HCT116 (cell line): Measurements from ENCODE around the gene KIRREL1. TPM values are rescaled to one million over a fixed set of nuclear protein-coding genes. Genes with fewer than 3 reads are reported as not detected.

ENCODE experiments used
- ATAC-seq: fragments of 200-7000 bp; cut with Tn5 transposase; 2 replicates; pipeline ENCODE4 v1.9.1; 2020; ENCODE audit warnings: mild to moderate bottlenecking, moderate library complexity
- BruUV-seq: library from RNA; stranded (reverse); fragments of 400-500 nt; replicated peaks from 2 replicates; lab custom pipeline; 2021; lab: Mats Ljungman, UMichigan
- CTCF ChIA-PET: fragments of 300-600 bp; sonication (Branson Sonifier 250); formaldehyde crosslinking; loops from one replicate; lab custom pipeline; 2021; ENCODE audit warnings: antibody characterized with exemption; lab: Charles Lee
- POLR2A ChIA-PET: fragments of 300-600, 350-600 bp; sonication (Branson Sonifier 250); formaldehyde crosslinking; loops from one replicate; lab custom pipeline; 2021; ENCODE audit warnings: antibody characterized with exemption; lab: Charles Lee
- RAD21 ChIA-PET, 2 experiments: fragments of 300-600 bp; sonication (Branson Sonifier 250); formaldehyde crosslinking; loops; one replicate each; lab custom pipeline; 2023; ENCODE audit warnings: low total read pairs in 2 of 2; ENCODE audit not compliant: uncharacterized antibody in 2 of 2, unreplicated experiment in 2 of 2, low non-redundant PET in 1 of 2; lab: Charles Lee
- DNase-seq: peaks from one replicate; pipeline ENCODE4 v3.0.0-alpha.2; 2010; ENCODE audit warnings: low read depth, low spot score
- H2AFZ ChIP-seq: fragments of 200-600 bp; shearing (Covaris generic), sonication (generic); 2 replicates; pipeline ENCODE4 v1.6.1; 2017; ENCODE audit warnings: low read depth, mixed run types, mixed read lengths, antibody characterized with exemption, low read length; ENCODE audit not compliant: poor library complexity, severe bottlenecking
- H3K27ac ChIP-seq: 2 replicates; pipeline ENCODE4 v1.5.1; 2012; ENCODE audit warnings: low read depth, low read length
- H3K27me3 ChIP-seq: fragments of 200-600 bp; sonication (generic); 2 replicates; pipeline ENCODE4 v1.6.1; 2016; ENCODE audit warnings: mixed run types, low read length, mixed read lengths; ENCODE audit not compliant: insufficient read depth
- H3K36me3 ChIP-seq, 2 experiments: fragments of 200-500 bp in 1 of 2; fragments of 200-600 bp in 1 of 2; sonication (Bioruptor generic) in 1 of 2; sonication (generic) in 1 of 2; 2 replicates each; pipeline versions ENCODE4 v1.5.1 to v1.6.1; 2014 to 2016; ENCODE audit warnings: low read length in 2 of 2, inconsistent platforms in 1 of 2, mixed read lengths in 1 of 2, mixed run types in 1 of 2; ENCODE audit not compliant: insufficient read depth in 2 of 2, control insufficient read depth in 1 of 2
- H3K4me1 ChIP-seq, 2 experiments: fragments of 200-600 bp in 1 of 2; sonication (generic) in 1 of 2; 2 replicates each; pipeline versions ENCODE4 v1.5.1 to v1.6.1; 2012 to 2017; ENCODE audit warnings: low read length in 2 of 2, inconsistent platforms in 1 of 2, mild to moderate bottlenecking in 1 of 2, mixed read lengths in 1 of 2, mixed run types in 1 of 2, moderate library complexity in 1 of 2; ENCODE audit not compliant: insufficient read depth in 2 of 2, control insufficient read depth in 1 of 2
- H3K4me2 ChIP-seq: fragments of 200-600 bp; sonication (generic); 2 replicates; pipeline ENCODE4 v1.6.1; 2017; ENCODE audit warnings: mixed run types, low read length, mixed read lengths
- H3K4me3 ChIP-seq, 2 experiments: fragments of 200-600 bp in 1 of 2; sonication (generic) in 1 of 2; replicated peaks in 1 of 2; 2 replicates each; pipeline ENCODE4 v1.5.1; 2011 to 2016; ENCODE audit warnings: low read length in 2 of 2, control low read depth in 1 of 2, low read depth in 1 of 2, mild to moderate bottlenecking in 1 of 2, mixed read lengths in 1 of 2, mixed run types in 1 of 2
- H3K79me2 ChIP-seq: fragments of 200-600 bp; sonication (generic); 2 replicates; pipeline ENCODE4 v1.6.1; 2017; ENCODE audit warnings: mild to moderate bottlenecking, mixed run types, low read length, moderate library complexity, mixed read lengths; ENCODE audit not compliant: insufficient read depth
- H3K9ac ChIP-seq: fragments of 200-600 bp; sonication (generic); 2 replicates; pipeline ENCODE4 v1.6.1; 2016; ENCODE audit warnings: low read length, mixed read lengths
- H3K9me2 ChIP-seq: fragments of 200-600 bp; sonication (generic), shearing (Covaris generic); 2 replicates; pipeline ENCODE4 v1.6.1; 2017; ENCODE audit warnings: mixed run types, mild to moderate bottlenecking, moderate library complexity; ENCODE audit not compliant: insufficient read depth
- H3K9me3 ChIP-seq, 2 experiments: fragments of 200-500 bp in 1 of 2; fragments of 200-600 bp in 1 of 2; sonication (Bioruptor generic) in 1 of 2; sonication (generic) in 1 of 2; 2 replicates each; pipeline ENCODE4 v1.6.1; 2014 to 2017; ENCODE audit warnings: low read length in 2 of 2, mixed read lengths in 2 of 2, inconsistent platforms in 1 of 2, low read depth in 1 of 2, mild to moderate bottlenecking in 1 of 2, mixed run types in 1 of 2, moderate library complexity in 1 of 2; ENCODE audit not compliant: control insufficient read depth in 1 of 2, insufficient read depth in 1 of 2
- H4K20me1 ChIP-seq: fragments of 200-600 bp; sonication (generic), shearing (Covaris generic); 2 replicates; pipeline ENCODE4 v1.6.1; 2017; ENCODE audit warnings: mixed run types, mild to moderate bottlenecking, moderate library complexity; ENCODE audit not compliant: insufficient read depth
- CBX3 ChIP-seq: IDR thresholded peaks from 2 replicates; pipeline ENCODE4 v1.6.1; 2012; ENCODE audit warnings: low read depth
- POLR2AphosphoS5 ChIP-seq: IDR thresholded peaks from 2 replicates; pipeline ENCODE4 v1.6.1; 2011; ENCODE audit warnings: mild to moderate bottlenecking, low read depth, low read length, moderate library complexity
- SIN3A ChIP-seq: IDR thresholded peaks from 2 replicates; pipeline ENCODE4 v1.6.1; 2012; ENCODE audit warnings: low read depth
- SRF ChIP-seq: IDR thresholded peaks from 2 replicates; pipeline ENCODE4 v1.6.1; 2012; ENCODE audit warnings: low read depth
- ZBTB33 ChIP-seq: IDR thresholded peaks from 2 replicates; pipeline ENCODE4 v1.6.1; 2011; ENCODE audit warnings: mild to moderate bottlenecking, low read length, moderate library complexity; ENCODE audit not compliant: insufficient replicate concordance; ENCODE audit errors: extremely low read depth
- ZFX ChIP-seq: fragments of 450-650 bp; IDR thresholded peaks from 2 replicates; pipeline ENCODE4 v1.6.1; 2017
- intact Hi-C: fragments of 100-400 bp; cut with micrococcal nuclease; formaldehyde crosslinking; loops from 2 replicates; pipeline ENCODE4 v1.10.0; 2022
- total RNA-seq: library from RNA; stranded (reverse); gene quantifications from one replicate; pipeline ENCODE4 v1.2.1, GENCODE V29; 2021; ENCODE audit not compliant: unreplicated experiment
- TF ChIP-seq, protein P1 (sequence below): IDR thresholded peaks from 2 replicates; pipeline ENCODE4 v1.6.1; 2012

The KIRREL1 gene
- total RNA-seq, 1 experiment from 2014 or later: 20.0 TPM

DNA sequence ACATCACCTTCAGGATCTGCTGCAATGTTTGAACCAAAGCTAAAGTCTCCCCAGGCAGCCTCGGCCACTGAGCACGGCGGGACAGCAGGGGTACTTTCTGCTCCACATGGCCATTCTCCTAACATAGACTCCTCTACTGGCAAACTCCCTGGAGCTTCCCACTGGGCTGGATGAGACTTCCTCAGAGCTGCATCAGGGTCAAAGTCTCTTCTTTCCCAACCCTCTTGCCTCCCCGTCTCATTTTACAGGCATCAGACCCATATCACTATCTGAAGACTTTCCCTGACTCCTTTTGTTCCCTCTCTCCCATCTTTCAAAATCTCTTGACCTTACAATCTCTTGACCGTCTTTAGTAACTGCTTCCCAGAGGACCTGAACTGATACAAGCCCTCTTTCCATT lies 42.2 kb upstream of the KIRREL1 start:
- Histone ChIP-seq H3K27ac (no peak overlapping the region), H3K36me3 (no peaks in the 10 kb centered on the region), H3K4me2 (no peak overlapping the region), H3K79me2 (no peaks in the 10 kb centered on the region), H3K9me2 (no peaks in the 10 kb centered on the region), H3K9me3 (no peaks in the 10 kb centered on the region), H3K4me3 (no peak overlapping the region), H2AFZ (no peak overlapping the region), H3K27me3 (peaks cover 39% of the 10 kb centered on the region), H4K20me1 (no peaks in the 10 kb centered on the region), H3K4me1 (no peaks in the 10 kb centered on the region), H3K9ac (no peak overlapping the region)
- POLR2A ChIA-PET: no interaction called here
- TF ChIP-seq, protein P1, sequence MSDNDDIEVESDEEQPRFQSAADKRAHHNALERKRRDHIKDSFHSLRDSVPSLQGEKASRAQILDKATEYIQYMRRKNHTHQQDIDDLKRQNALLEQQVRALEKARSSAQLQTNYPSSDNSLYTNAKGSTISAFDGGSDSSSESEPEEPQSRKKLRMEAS: no peak
- no peak for TF ChIP-seq SRF
- TF ChIP-seq SIN3A: no peak
- no peak for TF ChIP-seq POLR2AphosphoS5
- intact Hi-C loops: no loop called here
- no TSS peak for BruUV-seq
- RAD21 ChIA-PET: no interaction called here
- ATAC-seq: no peak
- CTCF ChIA-PET: interaction anchor here (1.5 kb wide), 1 partner anchor 173 kb away, joined by 5 read pairs; no protein-coding TSS in a partner anchor
- no peak for DNase-seq

DNA sequence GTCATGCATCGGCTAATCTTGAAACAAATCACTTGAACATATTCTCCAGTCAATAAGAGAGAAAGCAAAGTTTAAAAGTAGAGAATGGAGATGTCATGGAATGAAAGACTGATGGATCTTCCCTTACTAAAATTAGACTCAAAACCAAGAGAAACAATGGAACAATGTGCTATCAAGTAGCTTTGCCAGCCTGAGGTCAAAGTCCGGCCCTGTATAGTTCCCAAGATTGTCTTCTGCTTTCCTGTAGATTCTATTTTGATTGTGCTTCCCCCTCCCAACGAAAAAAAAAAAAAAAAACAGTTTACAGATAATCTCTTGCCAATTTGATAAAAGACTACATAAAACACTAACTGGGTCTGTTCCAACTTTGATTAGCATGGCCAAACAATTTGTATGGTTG lies 40.8 kb upstream of the KIRREL1 start:
- no peak overlapping the region for H3K4me2 ChIP-seq
- H3K79me2 ChIP-seq: no peaks in the 10 kb centered on the region
- TF ChIP-seq CBX3 (no peak), ZFX (no peak), ZBTB33 (no peak)
- H3K4me3 ChIP-seq: no peak overlapping the region
- H3K9me2 ChIP-seq: no peaks in the 10 kb centered on the region
- ChIA-PET CTCF (no interaction called here), RAD21 (no interaction called here), POLR2A (no interaction called here)
- DNase-seq (no peak), ATAC-seq (no peak)
- H3K27me3 ChIP-seq: peaks cover 45% of the 10 kb centered on the region
- no peak overlapping the region for H3K9ac ChIP-seq
- H3K27ac ChIP-seq: no peak overlapping the region
- H4K20me1 ChIP-seq: no peaks in the 10 kb centered on the region
- no peak overlapping the region for H2AFZ ChIP-seq
- H3K36me3 ChIP-seq: no peaks in the 10 kb centered on the region
- no peaks in the 10 kb centered on the region for H3K4me1 ChIP-seq
- BruUV-seq: no TSS peak
- intact Hi-C loops: no loop called here
- no peaks in the 10 kb centered on the region for H3K9me3 ChIP-seq
